Caco-2 (cell line): ENCODE results near the gene THG1L. TPM values are rescaled to one million over a fixed set of nuclear protein-coding genes. Genes with fewer than 3 reads are reported as not detected.

Experiments
- BruUV-seq: library from RNA; stranded (reverse); fragments of 400-500 nt; replicated peaks from 2 replicates; lab custom pipeline; 2021; lab: Mats Ljungman, UMichigan
- CTCF ChIA-PET: fragments of 300-600 bp; sonication (Branson Sonifier 250); formaldehyde crosslinking; loops from one replicate; lab custom pipeline; 2022; ENCODE audit warnings: antibody characterized with exemption; lab: Charles Lee
- POLR2A ChIA-PET: fragments of 300-600 bp; sonication (Branson Sonifier 250); formaldehyde crosslinking; loops from one replicate; lab custom pipeline; 2022; ENCODE audit warnings: antibody characterized with exemption; lab: Charles Lee
- DNase-seq, 2 experiments: peaks; one replicate each; pipeline versions ENCODE4 v3.0.0 to v3.0.0-alpha.2; 2020 to 2022
- H3K27me3 ChIP-seq: replicated peaks from 2 replicates; pipeline ENCODE4 v1.6.0; 2011; ENCODE audit warnings: low read length; ENCODE audit not compliant: control insufficient read depth, insufficient read depth
- H3K36me3 ChIP-seq: 2 replicates; pipeline ENCODE4 v1.5.1; 2011; ENCODE audit warnings: low read length; ENCODE audit not compliant: control insufficient read depth, insufficient read depth
- H3K4me1 ChIP-seq: fragments of 250-450 bp; sonication (Bioruptor Pico); 2 replicates; pipeline ENCODE4 v1.5.1; 2020; ENCODE audit warnings: mild to moderate bottlenecking
- H3K4me3 ChIP-seq: 2 replicates; pipeline ENCODE4 v1.5.1; 2011; ENCODE audit warnings: low read depth, mild to moderate bottlenecking, control low read depth, low read length
- H3K9me3 ChIP-seq: fragments of 250-450 bp; sonication (Bioruptor Pico); 2 replicates; pipeline ENCODE4 v1.5.1; 2020; ENCODE audit warnings: mild to moderate bottlenecking, moderate library complexity
- H3K27ac Mint-ChIP-seq: one replicate; pipeline ENCODE4 v1.8.0; 2022; ENCODE audit warnings: mixed read lengths; ENCODE audit not compliant: unreplicated experiment
- H3K27me3 Mint-ChIP-seq: one replicate; pipeline ENCODE4 v1.8.0; 2022; ENCODE audit warnings: mixed read lengths; ENCODE audit not compliant: insufficient read depth, unreplicated experiment
- H3K36me3 Mint-ChIP-seq: one replicate; pipeline ENCODE4 v1.8.0; 2022; ENCODE audit warnings: mild to moderate bottlenecking, mixed read lengths; ENCODE audit not compliant: insufficient read depth, unreplicated experiment
- H3K4me1 Mint-ChIP-seq: one replicate; pipeline ENCODE4 v1.8.0; 2022; ENCODE audit warnings: low read depth, mixed read lengths; ENCODE audit not compliant: unreplicated experiment
- H3K4me3 Mint-ChIP-seq: one replicate; pipeline ENCODE4 v1.8.0; 2022; ENCODE audit warnings: mild to moderate bottlenecking, moderate library complexity, mixed read lengths; ENCODE audit not compliant: unreplicated experiment
- H3K9me3 Mint-ChIP-seq: one replicate; pipeline ENCODE4 v1.8.0; 2022; ENCODE audit warnings: mixed read lengths; ENCODE audit not compliant: unreplicated experiment
- CTCF ChIP-seq, 2 experiments: fragments of 200-600 bp in 1 of 2; IDR thresholded peaks; 1 replicate in 1 of 2; 2 replicates in 1 of 2; pipeline versions ENCODE4 v1.5.1 to v1.8.0; 2011 to 2022; ENCODE audit warnings: antibody characterized with exemption in 1 of 2, control low read depth in 1 of 2, inconsistent platforms in 1 of 2, low read depth in 1 of 2, low read length in 1 of 2, mild to moderate bottlenecking in 1 of 2, moderate library complexity in 1 of 2; ENCODE audit not compliant: insufficient read depth in 1 of 2, severe bottlenecking in 1 of 2, unreplicated experiment in 1 of 2
- intact Hi-C: fragments of 100-400 bp; cut with micrococcal nuclease; formaldehyde crosslinking; loops from one replicate; pipeline ENCODE4 v1.10.0; 2022; ENCODE audit not compliant: unreplicated experiment
- total RNA-seq: library from RNA; stranded (reverse); gene quantifications from 2 replicates; pipeline ENCODE4 v1.2.3, GENCODE V29; 2022

The THG1L gene
- total RNA-seq, 1 experiment from 2014 or later: 19.8 TPM

GRCh38 chr5:157732596-157733262 is 1.5 kb downstream of the THG1L start:
- Histone ChIP-seq H3K9me3 (no peaks in the 10 kb centered on the region), H3K36me3 (no peaks in the 10 kb centered on the region), H3K27me3 (no peaks in the 10 kb centered on the region), H3K4me1 (0 out of 2 replicates have a peak, but pooled peaks cover 4% of the 10 kb centered on the region), H3K4me3 (no peak overlapping the region)
- peak overlapping the region; percentile 27 for H3K4me3 Mint-ChIP-seq
- BruUV-seq: no TSS peak
- H3K27me3 Mint-ChIP-seq: no peaks in the 10 kb centered on the region
- H3K27ac Mint-ChIP-seq: no peak overlapping the region
- no peak for DNase-seq
- intact Hi-C loops: no loop called here
- H3K4me1 Mint-ChIP-seq: peaks cover 10% of the 10 kb centered on the region
- ChIA-PET CTCF (no interaction called here), POLR2A (no interaction called here)
- H3K36me3 Mint-ChIP-seq: peaks cover 19% of the 10 kb centered on the region
- no peaks in the 10 kb centered on the region for H3K9me3 Mint-ChIP-seq
- TF ChIP-seq CTCF (IDR thresholded peaks at IDR 0.05; ENCODE audit: insufficient read depth in 1 of 2, low read depth in 1 of 2, low read length in 1 of 2, severe bottlenecking in 1 of 2, unreplicated experiment in 1 of 2): no peak

- Mint-ChIP-seq H3K27me3 (no peaks in the 10 kb centered on the region), H3K36me3 (peaks cover 19% of the 10 kb centered on the region), H3K4me3 (no peak overlapping the region), H3K9me3 (no peaks in the 10 kb centered on the region), H3K4me1 (peaks cover 10% of the 10 kb centered on the region), H3K27ac (no peak overlapping the region)
- 0 out of 2 replicates have a peak, but pooled peaks cover 4% of the 10 kb centered on the region for H3K4me1 ChIP-seq
- POLR2A ChIA-PET: no interaction called here
- H3K36me3 ChIP-seq: no peaks in the 10 kb centered on the region
- CTCF ChIA-PET: no interaction called here
- intact Hi-C loops: no loop called here
- no peak for DNase-seq
- H3K9me3 ChIP-seq: no peaks in the 10 kb centered on the region
- TF ChIP-seq CTCF (IDR thresholded peaks at IDR 0.05; ENCODE audit: insufficient read depth in 1 of 2, low read depth in 1 of 2, low read length in 1 of 2, severe bottlenecking in 1 of 2, unreplicated experiment in 1 of 2): no peak
- H3K27me3 ChIP-seq: no peaks in the 10 kb centered on the region
- H3K4me3 ChIP-seq: no peak overlapping the region
- no TSS peak for BruUV-seq
Measured at GRCh38 chr5:157734436-157734835, 3.2 kb downstream of the THG1L start.

GRCh38 chr5:157735991-157736390 is 4.8 kb downstream of the THG1L start:
- Histone ChIP-seq H3K4me3 (no peak overlapping the region), H3K27me3 (no peaks in the 10 kb centered on the region), H3K36me3 (no peaks in the 10 kb centered on the region), H3K9me3 (no peaks in the 10 kb centered on the region), H3K4me1 (no peaks in the 10 kb centered on the region)
- H3K36me3 Mint-ChIP-seq: peaks cover 26% of the 10 kb centered on the region
- TF ChIP-seq CTCF (IDR thresholded peaks at IDR 0.05; ENCODE audit: insufficient read depth in 1 of 2, low read depth in 1 of 2, low read length in 1 of 2, severe bottlenecking in 1 of 2, unreplicated experiment in 1 of 2): no peak
- DNase-seq: no peak
- POLR2A ChIA-PET: no interaction called here
- H3K4me3 Mint-ChIP-seq: no peak overlapping the region
- peaks cover 10% of the 10 kb centered on the region for H3K4me1 Mint-ChIP-seq
- CTCF ChIA-PET: no interaction called here
- intact Hi-C loops: no loop called here
- H3K27me3 Mint-ChIP-seq: no peaks in the 10 kb centered on the region
- no peaks in the 10 kb centered on the region for H3K9me3 Mint-ChIP-seq
- no TSS peak for BruUV-seq
- no peak overlapping the region for H3K27ac Mint-ChIP-seq
